ENCODE data around the gene CHTOP.

DNA sequence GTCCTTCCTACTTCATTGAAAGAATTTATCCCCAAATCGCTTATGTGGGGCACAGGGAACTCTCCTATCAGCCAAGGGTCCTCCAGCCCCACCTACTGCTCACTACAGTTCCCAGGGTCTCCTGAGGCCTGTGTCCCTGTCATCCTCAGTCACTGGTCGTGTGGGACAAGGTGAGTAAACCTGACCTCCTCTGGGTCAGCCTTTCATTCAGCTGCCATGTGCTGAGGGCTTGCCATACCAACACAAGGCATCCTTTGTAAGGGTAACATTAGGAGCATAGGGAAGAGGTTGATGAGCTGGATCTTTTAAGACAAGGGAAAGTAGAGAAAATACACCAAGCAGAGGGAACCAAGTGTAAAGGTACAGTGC lies 13.5 kb downstream of the CHTOP start:
- TF ChIP-seq, protein P1, sequence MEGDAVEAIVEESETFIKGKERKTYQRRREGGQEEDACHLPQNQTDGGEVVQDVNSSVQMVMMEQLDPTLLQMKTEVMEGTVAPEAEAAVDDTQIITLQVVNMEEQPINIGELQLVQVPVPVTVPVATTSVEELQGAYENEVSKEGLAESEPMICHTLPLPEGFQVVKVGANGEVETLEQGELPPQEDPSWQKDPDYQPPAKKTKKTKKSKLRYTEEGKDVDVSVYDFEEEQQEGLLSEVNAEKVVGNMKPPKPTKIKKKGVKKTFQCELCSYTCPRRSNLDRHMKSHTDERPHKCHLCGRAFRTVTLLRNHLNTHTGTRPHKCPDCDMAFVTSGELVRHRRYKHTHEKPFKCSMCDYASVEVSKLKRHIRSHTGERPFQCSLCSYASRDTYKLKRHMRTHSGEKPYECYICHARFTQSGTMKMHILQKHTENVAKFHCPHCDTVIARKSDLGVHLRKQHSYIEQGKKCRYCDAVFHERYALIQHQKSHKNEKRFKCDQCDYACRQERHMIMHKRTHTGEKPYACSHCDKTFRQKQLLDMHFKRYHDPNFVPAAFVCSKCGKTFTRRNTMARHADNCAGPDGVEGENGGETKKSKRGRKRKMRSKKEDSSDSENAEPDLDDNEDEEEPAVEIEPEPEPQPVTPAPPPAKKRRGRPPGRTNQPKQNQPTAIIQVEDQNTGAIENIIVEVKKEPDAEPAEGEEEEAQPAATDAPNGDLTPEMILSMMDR (IDR thresholded peaks at IDR 0.05) = no peak
- TF ChIP-seq POLR2A (IDR thresholded peaks at IDR 0.05) (no peak), POLR2AphosphoS5 (IDR thresholded peaks at IDR 0.05; ENCODE audit: insufficient read depth in 1 of 2, low read depth in 1 of 2) (no peak)
